ENCODE data around the gene ITGB2. TPM values are rescaled to one million over a fixed set of nuclear protein-coding genes. Genes with fewer than 3 reads are reported as not detected.

ITGB2 gene
- total RNA-seq, 2 donors from 2014 or later: 161 to 166 TPM

DNA sequence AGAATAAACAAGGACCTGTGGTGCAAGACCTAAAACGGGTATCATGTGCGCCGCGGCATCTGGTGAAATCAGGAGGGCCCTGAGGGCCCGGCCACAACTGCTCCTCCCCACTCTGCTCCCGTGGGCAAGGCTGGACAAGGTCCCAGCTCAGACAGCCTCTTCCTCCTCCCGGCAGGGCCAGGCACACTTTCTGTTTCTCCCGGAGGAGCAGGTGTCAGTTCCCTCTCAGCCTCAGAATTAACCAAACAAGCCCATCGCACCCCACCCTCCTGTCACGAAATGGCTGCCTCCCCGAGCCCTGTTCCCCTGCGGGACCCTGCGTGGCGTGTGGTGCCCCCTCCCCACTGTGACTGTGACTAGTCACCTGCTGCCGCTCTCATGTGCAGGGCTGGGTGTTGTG is 62.4 kb downstream of the ITGB2 start:
- TF ChIP-seq, protein P1, sequence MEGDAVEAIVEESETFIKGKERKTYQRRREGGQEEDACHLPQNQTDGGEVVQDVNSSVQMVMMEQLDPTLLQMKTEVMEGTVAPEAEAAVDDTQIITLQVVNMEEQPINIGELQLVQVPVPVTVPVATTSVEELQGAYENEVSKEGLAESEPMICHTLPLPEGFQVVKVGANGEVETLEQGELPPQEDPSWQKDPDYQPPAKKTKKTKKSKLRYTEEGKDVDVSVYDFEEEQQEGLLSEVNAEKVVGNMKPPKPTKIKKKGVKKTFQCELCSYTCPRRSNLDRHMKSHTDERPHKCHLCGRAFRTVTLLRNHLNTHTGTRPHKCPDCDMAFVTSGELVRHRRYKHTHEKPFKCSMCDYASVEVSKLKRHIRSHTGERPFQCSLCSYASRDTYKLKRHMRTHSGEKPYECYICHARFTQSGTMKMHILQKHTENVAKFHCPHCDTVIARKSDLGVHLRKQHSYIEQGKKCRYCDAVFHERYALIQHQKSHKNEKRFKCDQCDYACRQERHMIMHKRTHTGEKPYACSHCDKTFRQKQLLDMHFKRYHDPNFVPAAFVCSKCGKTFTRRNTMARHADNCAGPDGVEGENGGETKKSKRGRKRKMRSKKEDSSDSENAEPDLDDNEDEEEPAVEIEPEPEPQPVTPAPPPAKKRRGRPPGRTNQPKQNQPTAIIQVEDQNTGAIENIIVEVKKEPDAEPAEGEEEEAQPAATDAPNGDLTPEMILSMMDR (IDR thresholded peaks at IDR 0.05): no peak
- H3K4me1 ChIP-seq (ENCODE audit: control insufficient read depth in 1 of 2, low read depth in 2 of 2): no peaks in the 10 kb centered on the region
- DNase-seq (ENCODE audit: low spot score): no peak
- no peaks in the 10 kb centered on the region for H3K9me3 ChIP-seq
- H3K27me3 ChIP-seq (replicated peaks; ENCODE audit: insufficient read depth): no peaks in the 10 kb centered on the region
- peaks cover 75% of the 10 kb centered on the region for H3K36me3 ChIP-seq
- H3K4me3 ChIP-seq: no peak overlapping the region
- ATAC-seq (ENCODE audit: insufficient number of reproducible peaks, low FRiP score, low read depth): no peak
- no peak overlapping the region for H3K27ac ChIP-seq

DNA sequence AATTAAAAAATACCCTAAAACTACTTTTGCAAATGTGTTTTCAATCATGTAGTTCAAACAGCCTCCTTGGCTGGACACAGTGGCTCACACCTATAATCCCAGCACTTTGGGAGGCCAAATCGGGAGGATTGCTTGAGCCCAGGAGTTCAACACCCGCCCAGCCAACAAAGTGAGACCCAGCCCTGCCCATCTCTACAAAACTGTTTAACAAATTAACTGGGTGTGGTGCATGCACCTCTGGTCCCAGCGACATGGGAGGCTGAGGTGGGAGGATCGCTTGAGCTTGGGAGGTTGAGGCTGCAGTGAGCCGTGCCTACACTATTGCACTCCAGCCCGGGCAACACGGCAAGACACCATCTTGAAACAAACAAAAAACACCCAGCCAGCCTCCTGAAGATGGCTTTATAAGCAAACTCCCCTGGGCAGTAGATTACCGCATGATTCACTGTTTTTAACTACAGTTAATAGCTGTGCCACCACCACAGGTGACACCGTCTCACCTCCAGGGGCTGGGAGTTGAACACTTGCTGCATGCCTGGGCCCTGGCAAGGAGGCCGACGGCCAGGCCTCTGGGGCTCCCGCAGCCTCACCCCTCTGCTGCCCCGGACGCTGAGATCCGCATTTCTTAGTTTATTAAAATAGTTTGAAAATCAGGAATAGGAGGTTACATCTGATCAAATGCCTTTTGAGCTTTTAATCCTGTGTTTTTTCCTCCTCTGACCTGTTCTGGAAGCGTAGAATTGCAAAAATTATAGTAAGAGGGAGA is 63.4 kb downstream of the ITGB2 start:
- TF ChIP-seq, protein P1 (IDR thresholded peaks at IDR 0.05): no peak
- H3K36me3 ChIP-seq: peaks cover 76% of the 10 kb centered on the region
- ATAC-seq (ENCODE audit: insufficient number of reproducible peaks, low FRiP score, low read depth) (no peak), DNase-seq (ENCODE audit: low spot score) (no peak)
- H3K4me3 ChIP-seq: no peak overlapping the region
- H3K4me1 ChIP-seq (ENCODE audit: control insufficient read depth in 1 of 2, low read depth in 2 of 2): no peaks in the 10 kb centered on the region
- no peak overlapping the region for H3K27ac ChIP-seq
- no peaks in the 10 kb centered on the region for H3K27me3 ChIP-seq (replicated peaks; ENCODE audit: insufficient read depth)
- no peaks in the 10 kb centered on the region for H3K9me3 ChIP-seq

DNA sequence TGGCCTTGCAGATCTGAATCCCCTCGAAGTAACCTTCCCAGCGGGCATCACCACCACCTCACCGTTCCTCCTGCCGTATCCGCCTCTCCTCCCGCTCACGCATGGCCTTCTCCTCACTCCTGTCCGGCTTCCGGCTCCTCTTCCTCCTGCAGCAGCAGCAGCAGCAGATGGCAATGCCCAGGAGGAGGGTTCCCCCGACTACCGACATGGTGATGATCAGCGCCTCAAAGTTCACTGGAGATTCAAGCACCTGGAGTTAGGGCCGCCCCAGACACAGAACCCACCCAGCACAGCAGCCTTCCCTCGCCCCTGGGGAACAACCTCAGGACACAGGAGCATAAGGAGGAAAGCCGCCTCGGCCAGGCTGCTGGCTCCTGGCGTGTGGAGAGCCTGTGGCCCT is 64.6 kb downstream of the ITGB2 start:
- Histone ChIP-seq H3K4me3 (no peak overlapping the region), H3K27me3 (replicated peaks; ENCODE audit: insufficient read depth) (no peaks in the 10 kb centered on the region), H3K4me1 (ENCODE audit: control insufficient read depth in 1 of 2, low read depth in 2 of 2) (no peaks in the 10 kb centered on the region), H3K9me3 (no peaks in the 10 kb centered on the region), H3K27ac (no peak overlapping the region), H3K36me3 (peaks cover 78% of the 10 kb centered on the region)
- TF ChIP-seq, protein P1 (IDR thresholded peaks at IDR 0.05): no peak
- ATAC-seq (ENCODE audit: insufficient number of reproducible peaks, low FRiP score, low read depth): no peak
- no peak for DNase-seq (ENCODE audit: low spot score)

DNA sequence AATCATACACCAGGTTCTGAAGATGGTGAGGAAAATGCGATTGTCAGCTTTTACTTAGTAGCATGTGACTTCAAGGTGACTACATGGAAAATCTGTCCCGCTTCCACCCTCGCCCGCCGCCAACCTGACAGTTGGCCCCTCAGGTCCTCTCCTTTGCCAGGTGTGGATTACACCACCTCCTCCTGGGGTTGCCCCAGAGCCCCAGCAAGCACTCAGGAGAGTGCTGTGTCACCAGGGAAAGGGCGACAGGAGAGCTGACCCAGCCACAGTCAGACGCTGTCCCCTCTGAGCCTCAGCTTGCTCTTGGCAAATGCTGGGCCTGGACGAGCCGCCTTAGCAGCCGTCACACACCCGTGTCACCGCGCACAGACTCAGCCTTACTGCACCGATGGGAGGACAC is 65.1 kb downstream of the ITGB2 start:
- Histone ChIP-seq H3K36me3 (peaks cover 80% of the 10 kb centered on the region), H3K27me3 (replicated peaks; ENCODE audit: insufficient read depth) (no peaks in the 10 kb centered on the region)
- no peak for ATAC-seq (ENCODE audit: insufficient number of reproducible peaks, low FRiP score, low read depth)

DNA sequence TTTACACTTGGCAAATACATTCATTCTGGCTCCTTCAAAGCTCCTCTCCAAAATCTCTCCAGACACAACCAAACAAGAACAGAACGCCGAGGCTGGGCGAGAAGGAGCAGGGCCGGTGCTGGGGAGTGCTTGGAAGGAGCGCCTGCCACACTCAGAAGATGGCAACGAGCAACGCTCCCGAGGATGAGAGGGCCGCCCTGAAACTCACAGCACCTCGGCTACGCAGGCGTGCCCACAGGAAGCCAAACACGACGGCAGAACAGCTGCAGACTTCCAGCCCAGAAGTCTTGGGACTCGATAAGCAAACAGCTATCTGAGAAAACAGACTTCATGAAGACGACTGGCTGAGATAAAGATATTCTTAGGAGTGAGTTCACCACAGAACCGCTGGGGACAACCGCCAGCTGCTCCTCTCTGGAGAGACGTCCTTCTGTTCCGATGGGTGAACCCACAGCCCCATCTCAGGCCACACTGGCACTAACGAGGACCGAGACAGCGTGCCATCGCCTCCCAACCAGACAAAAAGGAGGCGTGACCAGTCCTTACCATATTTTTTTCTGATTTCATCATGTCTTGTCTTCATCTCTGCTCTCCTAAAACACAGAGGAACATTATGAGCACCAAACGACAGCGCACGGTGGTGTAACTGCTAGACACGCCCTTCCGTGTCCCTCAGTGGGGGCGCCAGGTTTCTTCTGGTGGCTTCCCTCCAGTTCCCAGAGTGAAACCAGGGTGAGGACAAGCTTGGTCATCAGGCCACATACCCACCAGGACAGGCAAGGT is 65.8 kb downstream of the ITGB2 start:
- TF ChIP-seq, protein P1 (IDR thresholded peaks at IDR 0.05): no peak
- no peak overlapping the region for H3K27ac ChIP-seq
- DNase-seq (ENCODE audit: low spot score) (no peak), ATAC-seq (ENCODE audit: insufficient number of reproducible peaks, low FRiP score, low read depth) (no peak)
- no peaks in the 10 kb centered on the region for H3K9me3 ChIP-seq
- H3K36me3 ChIP-seq: peaks cover 83% of the 10 kb centered on the region
- no peaks in the 10 kb centered on the region for H3K4me1 ChIP-seq (ENCODE audit: control insufficient read depth in 1 of 2, low read depth in 2 of 2)
- H3K4me3 ChIP-seq: no peak overlapping the region
- H3K27me3 ChIP-seq (replicated peaks; ENCODE audit: insufficient read depth): no peaks in the 10 kb centered on the region

More for the DNA sequence above, 65.1 kb downstream of the ITGB2 start:
- DNase-seq (ENCODE audit: low spot score): no peak
- H3K4me3 ChIP-seq: no peak overlapping the region
- TF ChIP-seq, protein P1 (IDR thresholded peaks at IDR 0.05): no peak
- no peaks in the 10 kb centered on the region for H3K4me1 ChIP-seq (ENCODE audit: control insufficient read depth in 1 of 2, low read depth in 2 of 2)
- H3K9me3 ChIP-seq: no peaks in the 10 kb centered on the region
- H3K27ac ChIP-seq: no peak overlapping the region
